PC-3 (cell line): ENCODE results near the gene HOXD10. TPM values are rescaled to one million over a fixed set of nuclear protein-coding genes. Genes with fewer than 3 reads are reported as not detected.

Experiments
- ATAC-seq: fragments of 200-7000 bp; cut with Tn5 transposase; 2 replicates; pipeline ENCODE4 v1.9.1; 2020; ENCODE audit warnings: mild to moderate bottlenecking, moderate library complexity
- BruUV-seq: library from RNA; stranded (reverse); fragments of 400-500 nt; replicated peaks from 2 replicates; lab custom pipeline; 2021; lab: Mats Ljungman, UMichigan
- CTCF ChIA-PET: fragments of 300-600 bp; sonication (Branson Sonifier 250); formaldehyde crosslinking; loops from one replicate; lab custom pipeline; 2022; ENCODE audit warnings: antibody characterized with exemption; lab: Charles Lee
- POLR2A ChIA-PET: fragments of 300-600 bp; sonication (Branson Sonifier 250); formaldehyde crosslinking; loops from one replicate; lab custom pipeline; 2022; ENCODE audit warnings: antibody characterized with exemption; ENCODE audit not compliant: unreplicated experiment; lab: Charles Lee
- DNase-seq: peaks from one replicate; pipeline ENCODE4 v3.0.0-alpha.2; 2015
- H2AFZ ChIP-seq: fragments of 300-600 bp; sonication (generic); 2 replicates; pipeline ENCODE4 v1.6.0; 2016; ENCODE audit warnings: antibody characterized with exemption, low read length
- H3F3A ChIP-seq: fragments of 300-600 bp; sonication (generic); one replicate; pipeline ENCODE4 v1.6.0; 2017; ENCODE audit warnings: antibody characterized with exemption, low read length, control low read depth, mild to moderate bottlenecking; ENCODE audit not compliant: unreplicated experiment
- H3K27ac ChIP-seq: fragments of 300-600 bp; sonication (generic); 2 replicates; pipeline ENCODE4 v1.5.1; 2016; ENCODE audit warnings: mild to moderate bottlenecking, low read length
- H3K27me3 ChIP-seq: fragments of 300-600 bp; sonication (generic); 2 replicates; pipeline ENCODE4 v1.6.1; 2016; ENCODE audit warnings: low read length, mixed read lengths
- H3K36me3 ChIP-seq: fragments of 300-600 bp; sonication (generic); 2 replicates; pipeline ENCODE4 v1.6.1; 2016; ENCODE audit warnings: low read depth, mixed run types, low read length, mixed read lengths
- H3K4me1 ChIP-seq: fragments of 300-600 bp; sonication (generic); 2 replicates; pipeline ENCODE4 v1.5.1; 2016; ENCODE audit warnings: low read length; ENCODE audit not compliant: insufficient read depth
- H3K4me2 ChIP-seq: fragments of 300-600 bp; sonication (generic); 2 replicates; pipeline ENCODE4 v1.6.0; 2016; ENCODE audit warnings: low read length
- H3K4me3 ChIP-seq: fragments of 300-600 bp; sonication (generic); 2 replicates; pipeline ENCODE4 v1.5.1; 2016; ENCODE audit warnings: mild to moderate bottlenecking, low read length, mixed read lengths
- H3K79me2 ChIP-seq: fragments of 300-600 bp; sonication (generic); 2 replicates; pipeline ENCODE4 v1.6.1; 2017; ENCODE audit warnings: low read length, mixed read lengths
- H3K9ac ChIP-seq: fragments of 300-600 bp; sonication (generic); 2 replicates; pipeline ENCODE4 v1.6.0; 2016; ENCODE audit warnings: mild to moderate bottlenecking, low read length
- H3K9me2 ChIP-seq: fragments of 300-600 bp; sonication (generic); replicated peaks from 2 replicates; pipeline ENCODE4 v1.6.1; 2016; ENCODE audit warnings: mixed run types, low read length, mixed read lengths
- H3K9me3 ChIP-seq: fragments of 300-600 bp; sonication (generic); 2 replicates; pipeline ENCODE4 v1.6.1; 2016; ENCODE audit warnings: low read length, mixed read lengths
- H4K20me1 ChIP-seq: fragments of 300-600 bp; sonication (generic); 2 replicates; pipeline ENCODE4 v1.6.1; 2016; ENCODE audit warnings: low read length, mixed read lengths
- CTCF ChIP-seq: fragments of 300-600 bp; sonication (generic); conservative IDR thresholded peaks from 2 replicates; pipeline ENCODE4 v1.5.1; 2017; ENCODE audit warnings: antibody characterized with exemption, low read depth, mild to moderate bottlenecking, low read length
- EZH2 ChIP-seq: fragments of 300-600 bp; sonication (generic); IDR thresholded peaks from one replicate; pipeline ENCODE4 v1.6.1; 2017; ENCODE audit warnings: antibody characterized with exemption, mild to moderate bottlenecking, low read length; ENCODE audit not compliant: unreplicated experiment
- EZH2phosphoT487 ChIP-seq: fragments of 300-600 bp; sonication (generic); IDR thresholded peaks from 2 replicates; pipeline ENCODE4 v1.6.1; 2018; ENCODE audit warnings: mild to moderate bottlenecking, antibody characterized with exemption, low read length, borderline replicate concordance
- intact Hi-C: fragments of 100-400 bp; cut with micrococcal nuclease; formaldehyde crosslinking; loops from 2 replicates; pipeline ENCODE4 v1.9.0; 2023
- total RNA-seq: library from RNA; depleted of rRNA; stranded (reverse); fragments of >200 nt; gene quantifications from 2 replicates; pipeline ENCODE4 v1.2.3, GENCODE V29; 2014

Gene HOXD10
- total RNA-seq, 1 experiment from 2014 or later = not detected

DNA sequence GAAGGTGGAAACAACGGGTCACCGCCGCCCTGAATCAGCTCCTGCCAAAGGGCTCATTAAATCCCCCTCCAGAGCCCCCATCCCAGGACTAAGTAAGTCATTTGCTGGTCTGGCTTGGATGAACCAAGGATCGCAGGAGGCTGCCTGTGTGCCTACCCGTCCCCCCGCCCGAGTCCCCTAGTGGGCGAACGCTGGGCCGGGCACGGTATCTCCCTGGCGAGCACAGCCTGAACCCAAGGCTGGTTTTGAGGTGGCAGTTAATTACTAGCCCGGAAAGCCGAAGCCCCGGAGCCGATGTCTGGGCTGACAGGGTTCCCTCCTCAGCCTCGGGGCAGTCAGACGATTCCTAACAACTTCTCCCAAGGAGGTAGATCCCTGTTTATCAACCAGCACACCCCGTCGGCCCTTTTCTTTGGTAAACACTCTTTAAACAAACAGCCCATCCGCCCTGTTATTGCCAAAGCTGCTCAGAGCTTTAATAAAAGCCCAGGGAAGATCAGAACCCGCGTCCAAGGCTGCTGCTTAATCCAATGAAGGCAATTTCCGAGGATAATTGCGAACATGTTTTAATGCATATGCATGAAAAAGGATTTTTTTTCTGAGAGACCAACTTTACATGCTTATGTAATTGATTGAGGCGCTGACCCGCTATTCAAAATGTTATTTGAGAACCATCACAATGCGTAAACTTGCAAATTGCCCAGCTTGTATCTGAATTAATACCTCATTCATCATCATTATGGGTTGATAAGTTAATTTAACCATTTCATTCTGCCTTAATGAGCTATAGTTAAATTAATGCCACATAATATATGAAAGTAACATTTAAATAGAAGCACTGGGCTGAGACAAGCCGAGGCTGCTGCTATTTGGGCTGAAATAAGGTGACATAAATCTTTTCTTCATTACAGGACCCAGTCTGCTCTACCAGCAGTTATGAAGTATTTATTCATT is 43.4 kb upstream of the HOXD10 start:
- ChIA-PET POLR2A (no interaction called here), CTCF (no interaction called here)
- Histone ChIP-seq H3K36me3 (no peaks in the 10 kb centered on the region), H4K20me1 (no peaks in the 10 kb centered on the region), H3K9me2 (no peaks in the 10 kb centered on the region), H3K27ac (no peak overlapping the region), H3K9me3 (no peaks in the 10 kb centered on the region), H2AFZ (no peak overlapping the region), H3K79me2 (no peaks in the 10 kb centered on the region), H3K4me3 (no peak overlapping the region), H3K4me2 (no peak overlapping the region), H3F3A (no peaks in the 10 kb centered on the region), H3K9ac (no peak overlapping the region), H3K4me1 (no peaks in the 10 kb centered on the region), H3K27me3 (peaks cover 62% of the 10 kb centered on the region)
- TF ChIP-seq CTCF (no peak), EZH2 (no peak), EZH2phosphoT487 (no peak)
- ATAC-seq (no peak), DNase-seq (no peak)
- BruUV-seq = no TSS peak
- intact Hi-C loops = no loop called here

DNA sequence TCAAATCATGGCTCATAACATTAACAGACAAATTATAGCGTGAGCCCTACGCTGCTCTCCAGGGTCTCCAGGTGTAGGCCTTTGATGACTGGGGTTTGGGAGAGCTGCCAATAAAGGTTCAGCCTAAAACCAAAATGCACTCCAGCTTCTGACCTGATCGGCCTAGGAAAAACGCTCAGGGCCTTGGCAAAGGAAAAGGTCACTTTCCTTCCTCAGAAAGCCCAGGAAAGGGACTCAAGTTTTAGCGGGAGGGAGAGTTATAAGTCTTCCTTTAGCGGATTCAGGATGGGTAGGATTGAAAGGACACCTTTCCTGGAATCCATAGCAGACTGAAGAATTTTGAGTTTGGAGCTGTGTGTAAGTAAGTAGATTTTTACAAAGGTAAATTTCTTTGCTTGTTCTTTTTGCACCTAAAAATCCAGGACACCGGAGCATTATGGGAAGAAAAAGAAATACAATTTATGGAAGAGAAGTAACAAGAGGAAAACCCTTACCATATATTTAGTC is 41.6 kb upstream of the HOXD10 start:
- no peaks in the 10 kb centered on the region for H3K4me1 ChIP-seq
- H3K9me2 ChIP-seq = no peaks in the 10 kb centered on the region
- no peak overlapping the region for H2AFZ ChIP-seq
- intact Hi-C loops = no loop called here
- H3K36me3 ChIP-seq = no peaks in the 10 kb centered on the region
- H3K79me2 ChIP-seq = no peaks in the 10 kb centered on the region
- no peak for TF ChIP-seq CTCF
- TF ChIP-seq EZH2phosphoT487 = no peak
- TF ChIP-seq EZH2 = no peak
- POLR2A ChIA-PET = no interaction called here
- H3K9ac ChIP-seq = no peak overlapping the region
- H4K20me1 ChIP-seq = no peaks in the 10 kb centered on the region
- DNase-seq (no peak), ATAC-seq (no peak)
- no peaks in the 10 kb centered on the region for H3F3A ChIP-seq
- H3K4me3 ChIP-seq = no peak overlapping the region
- CTCF ChIA-PET = no interaction called here
- BruUV-seq = no TSS peak
- no peaks in the 10 kb centered on the region for H3K9me3 ChIP-seq
- H3K27me3 ChIP-seq = peaks cover 73% of the 10 kb centered on the region
- no peak overlapping the region for H3K27ac ChIP-seq
- no peak overlapping the region for H3K4me2 ChIP-seq

- Histone ChIP-seq H3K4me1 (no peaks in the 10 kb centered on the region), H3K79me2 (no peaks in the 10 kb centered on the region), H4K20me1 (no peaks in the 10 kb centered on the region), H3K27me3 (peaks cover 73% of the 10 kb centered on the region), H3K9me3 (no peaks in the 10 kb centered on the region), H3K9me2 (no peaks in the 10 kb centered on the region), H3K9ac (no peak overlapping the region), H3K27ac (no peak overlapping the region), H2AFZ (no peak overlapping the region), H3K36me3 (no peaks in the 10 kb centered on the region), H3K4me3 (no peak overlapping the region), H3K4me2 (no peak overlapping the region), H3F3A (no peaks in the 10 kb centered on the region)
- ChIA-PET CTCF (no interaction called here), POLR2A (no interaction called here)
- TF ChIP-seq EZH2phosphoT487 (no peak), EZH2 (no peak), CTCF (no peak)
- BruUV-seq = no TSS peak
- ATAC-seq (no peak), DNase-seq (no peak)
- intact Hi-C loops = no loop called here
These were observed 41.1 kb upstream of the HOXD10 start for GRCh38 chr2:176075481-176075880.
